PC-3 (cell line): ENCODE measurements around the gene GRIN3B. TPM values are rescaled to one million over a fixed set of nuclear protein-coding genes. Genes with fewer than 3 reads are reported as not detected.

Source experiments
- ATAC-seq: fragments of 200-7000 bp; cut with Tn5 transposase; 2 replicates; pipeline ENCODE4 v1.9.1; 2020; ENCODE audit warnings: mild to moderate bottlenecking, moderate library complexity
- BruUV-seq: library from RNA; stranded (reverse); fragments of 400-500 nt; replicated peaks from 2 replicates; lab custom pipeline; 2021; lab: Mats Ljungman, UMichigan
- CTCF ChIA-PET: fragments of 300-600 bp; sonication (Branson Sonifier 250); formaldehyde crosslinking; loops from one replicate; lab custom pipeline; 2022; ENCODE audit warnings: antibody characterized with exemption; lab: Charles Lee
- POLR2A ChIA-PET: fragments of 300-600 bp; sonication (Branson Sonifier 250); formaldehyde crosslinking; loops from one replicate; lab custom pipeline; 2022; ENCODE audit warnings: antibody characterized with exemption; ENCODE audit not compliant: unreplicated experiment; lab: Charles Lee
- DNase-seq: peaks from one replicate; pipeline ENCODE4 v3.0.0-alpha.2; 2015
- H2AFZ ChIP-seq: fragments of 300-600 bp; sonication (generic); 2 replicates; pipeline ENCODE4 v1.6.0; 2016; ENCODE audit warnings: antibody characterized with exemption, low read length
- H3F3A ChIP-seq: fragments of 300-600 bp; sonication (generic); one replicate; pipeline ENCODE4 v1.6.0; 2017; ENCODE audit warnings: antibody characterized with exemption, low read length, control low read depth, mild to moderate bottlenecking; ENCODE audit not compliant: unreplicated experiment
- H3K27ac ChIP-seq: fragments of 300-600 bp; sonication (generic); 2 replicates; pipeline ENCODE4 v1.5.1; 2016; ENCODE audit warnings: mild to moderate bottlenecking, low read length
- H3K27me3 ChIP-seq: fragments of 300-600 bp; sonication (generic); 2 replicates; pipeline ENCODE4 v1.6.1; 2016; ENCODE audit warnings: low read length, mixed read lengths
- H3K36me3 ChIP-seq: fragments of 300-600 bp; sonication (generic); 2 replicates; pipeline ENCODE4 v1.6.1; 2016; ENCODE audit warnings: low read depth, mixed run types, low read length, mixed read lengths
- H3K4me1 ChIP-seq: fragments of 300-600 bp; sonication (generic); 2 replicates; pipeline ENCODE4 v1.5.1; 2016; ENCODE audit warnings: low read length; ENCODE audit not compliant: insufficient read depth
- H3K4me2 ChIP-seq: fragments of 300-600 bp; sonication (generic); 2 replicates; pipeline ENCODE4 v1.6.0; 2016; ENCODE audit warnings: low read length
- H3K4me3 ChIP-seq: fragments of 300-600 bp; sonication (generic); 2 replicates; pipeline ENCODE4 v1.5.1; 2016; ENCODE audit warnings: mild to moderate bottlenecking, low read length, mixed read lengths
- H3K79me2 ChIP-seq: fragments of 300-600 bp; sonication (generic); 2 replicates; pipeline ENCODE4 v1.6.1; 2017; ENCODE audit warnings: low read length, mixed read lengths
- H3K9ac ChIP-seq: fragments of 300-600 bp; sonication (generic); 2 replicates; pipeline ENCODE4 v1.6.0; 2016; ENCODE audit warnings: mild to moderate bottlenecking, low read length
- H3K9me2 ChIP-seq: fragments of 300-600 bp; sonication (generic); replicated peaks from 2 replicates; pipeline ENCODE4 v1.6.1; 2016; ENCODE audit warnings: mixed run types, low read length, mixed read lengths
- H3K9me3 ChIP-seq: fragments of 300-600 bp; sonication (generic); 2 replicates; pipeline ENCODE4 v1.6.1; 2016; ENCODE audit warnings: low read length, mixed read lengths
- H4K20me1 ChIP-seq: fragments of 300-600 bp; sonication (generic); 2 replicates; pipeline ENCODE4 v1.6.1; 2016; ENCODE audit warnings: low read length, mixed read lengths
- EZH2 ChIP-seq: fragments of 300-600 bp; sonication (generic); IDR thresholded peaks from one replicate; pipeline ENCODE4 v1.6.1; 2017; ENCODE audit warnings: antibody characterized with exemption, mild to moderate bottlenecking, low read length; ENCODE audit not compliant: unreplicated experiment
- EZH2phosphoT487 ChIP-seq: fragments of 300-600 bp; sonication (generic); IDR thresholded peaks from 2 replicates; pipeline ENCODE4 v1.6.1; 2018; ENCODE audit warnings: mild to moderate bottlenecking, antibody characterized with exemption, low read length, borderline replicate concordance
- intact Hi-C: fragments of 100-400 bp; cut with micrococcal nuclease; formaldehyde crosslinking; loops from 2 replicates; pipeline ENCODE4 v1.9.0; 2023
- total RNA-seq: library from RNA; depleted of rRNA; stranded (reverse); fragments of >200 nt; gene quantifications from 2 replicates; pipeline ENCODE4 v1.2.3, GENCODE V29; 2014
- TF ChIP-seq, protein P1 (sequence below): fragments of 300-600 bp; sonication (generic); conservative IDR thresholded peaks from 2 replicates; pipeline ENCODE4 v1.5.1; 2017; ENCODE audit warnings: antibody characterized with exemption, low read depth, mild to moderate bottlenecking, low read length

The GRIN3B gene
- total RNA-seq, 1 experiment from 2014 or later = 0.69 TPM

- TF ChIP-seq EZH2phosphoT487 (no peak), EZH2 (no peak)
- TF ChIP-seq, protein P1, sequence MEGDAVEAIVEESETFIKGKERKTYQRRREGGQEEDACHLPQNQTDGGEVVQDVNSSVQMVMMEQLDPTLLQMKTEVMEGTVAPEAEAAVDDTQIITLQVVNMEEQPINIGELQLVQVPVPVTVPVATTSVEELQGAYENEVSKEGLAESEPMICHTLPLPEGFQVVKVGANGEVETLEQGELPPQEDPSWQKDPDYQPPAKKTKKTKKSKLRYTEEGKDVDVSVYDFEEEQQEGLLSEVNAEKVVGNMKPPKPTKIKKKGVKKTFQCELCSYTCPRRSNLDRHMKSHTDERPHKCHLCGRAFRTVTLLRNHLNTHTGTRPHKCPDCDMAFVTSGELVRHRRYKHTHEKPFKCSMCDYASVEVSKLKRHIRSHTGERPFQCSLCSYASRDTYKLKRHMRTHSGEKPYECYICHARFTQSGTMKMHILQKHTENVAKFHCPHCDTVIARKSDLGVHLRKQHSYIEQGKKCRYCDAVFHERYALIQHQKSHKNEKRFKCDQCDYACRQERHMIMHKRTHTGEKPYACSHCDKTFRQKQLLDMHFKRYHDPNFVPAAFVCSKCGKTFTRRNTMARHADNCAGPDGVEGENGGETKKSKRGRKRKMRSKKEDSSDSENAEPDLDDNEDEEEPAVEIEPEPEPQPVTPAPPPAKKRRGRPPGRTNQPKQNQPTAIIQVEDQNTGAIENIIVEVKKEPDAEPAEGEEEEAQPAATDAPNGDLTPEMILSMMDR = no peak
- DNase-seq = no peak
- H3K36me3 ChIP-seq = no peaks in the 10 kb centered on the region
- no peaks in the 10 kb centered on the region for H3K9me2 ChIP-seq
- no peak overlapping the region for H3K4me2 ChIP-seq
- H3F3A ChIP-seq = no peaks in the 10 kb centered on the region
- CTCF ChIA-PET = no interaction called here
- no peak for ATAC-seq
- no peaks in the 10 kb centered on the region for H4K20me1 ChIP-seq
- POLR2A ChIA-PET = no interaction called here
- peaks cover 4% of the 10 kb centered on the region; the same call in 1 of the 2 replicates for H3K4me1 ChIP-seq
- H3K27ac ChIP-seq = no peak overlapping the region
- intact Hi-C loops = no loop called here
- no peak overlapping the region for H3K4me3 ChIP-seq
- H3K79me2 ChIP-seq = no peaks in the 10 kb centered on the region
- H3K27me3 ChIP-seq = no peaks in the 10 kb centered on the region
- no peaks in the 10 kb centered on the region for H3K9me3 ChIP-seq
- H2AFZ ChIP-seq = no peak overlapping the region
- BruUV-seq = no TSS peak
- H3K9ac ChIP-seq = no peak overlapping the region
Observed at GRCh38 chr19:1046836-1047695, 46.8 kb downstream of the GRIN3B start.

- H4K20me1 ChIP-seq = no peaks in the 10 kb centered on the region
- H3K79me2 ChIP-seq = no peaks in the 10 kb centered on the region
- H3F3A ChIP-seq = no peaks in the 10 kb centered on the region
- intact Hi-C loops = no loop called here
- H2AFZ ChIP-seq = no peak overlapping the region
- H3K27ac ChIP-seq = no peak overlapping the region
- POLR2A ChIA-PET = interaction anchor here (0.6 kb wide), 1 partner anchor 27 kb away, joined by 4 read pairs; no protein-coding TSS in a partner anchor
- no peaks in the 10 kb centered on the region for H3K9me3 ChIP-seq
- H3K4me3 ChIP-seq = no peak overlapping the region
- H3K36me3 ChIP-seq = no peaks in the 10 kb centered on the region
- CTCF ChIA-PET = no interaction called here
- no TSS peak for BruUV-seq
- H3K9me2 ChIP-seq = no peaks in the 10 kb centered on the region
- ATAC-seq (no peak), DNase-seq (no peak)
- H3K9ac ChIP-seq = no peak overlapping the region
- H3K4me1 ChIP-seq = no peaks in the 10 kb centered on the region
- no peaks in the 10 kb centered on the region for H3K27me3 ChIP-seq
- H3K4me2 ChIP-seq = no peak overlapping the region
- TF ChIP-seq EZH2phosphoT487 (no peak), EZH2 (no peak)
- TF ChIP-seq, protein P1 = no peak
Observed at GRCh38 chr19:1047696-1048147, 47.5 kb downstream of the GRIN3B start.

GRCh38 chr19:1049106-1049505 lies 48.9 kb downstream of the GRIN3B start:
- no peaks in the 10 kb centered on the region for H3K9me3 ChIP-seq
- H3K9me2 ChIP-seq = no peaks in the 10 kb centered on the region
- no peak overlapping the region for H3K27ac ChIP-seq
- no peaks in the 10 kb centered on the region for H3F3A ChIP-seq
- no peaks in the 10 kb centered on the region for H4K20me1 ChIP-seq
- no peak overlapping the region for H2AFZ ChIP-seq
- no peak overlapping the region for H3K4me3 ChIP-seq
- intact Hi-C loops = no loop called here
- no peaks in the 10 kb centered on the region for H3K27me3 ChIP-seq
- BruUV-seq = no TSS peak
- H3K9ac ChIP-seq = no peak overlapping the region
- no peak for ATAC-seq
- ChIA-PET CTCF (no interaction called here), POLR2A (no interaction called here)
- no peaks in the 10 kb centered on the region for H3K79me2 ChIP-seq
- DNase-seq = no peak
- TF ChIP-seq EZH2phosphoT487 (no peak), EZH2 (no peak)
- TF ChIP-seq, protein P1 = no peak
- H3K36me3 ChIP-seq = no peaks in the 10 kb centered on the region
- H3K4me2 ChIP-seq = no peak overlapping the region
- no peaks in the 10 kb centered on the region for H3K4me1 ChIP-seq
